Vagina (tissue), 2 donors: ENCODE results near the gene NAV2.

Experiments used
- CTCF ChIP-seq, 3 experiments: fragments of 450-650 bp in 2 of 3; fragments of 200-600 bp in 1 of 3; sonication (generic) in 1 of 3; IDR thresholded peaks; one replicate each; pipeline ENCODE4 v1.5.1; 2017 to 2019; ENCODE audit warnings: antibody characterized with exemption in 3 of 3, mild to moderate bottlenecking in 2 of 3, moderate library complexity in 2 of 3
- POLR2A ChIP-seq, 2 donors: fragments of 450-650 bp; IDR thresholded peaks; one replicate each; pipeline ENCODE4 v1.6.1; 2017; ENCODE audit warnings: antibody characterized with exemption in 2 of 2, mild to moderate bottlenecking in 2 of 2, moderate library complexity in 2 of 2
- POLR2AphosphoS5 ChIP-seq, 2 donors: sonication (generic); formaldehyde crosslinking; IDR thresholded peaks; one replicate each; pipeline ENCODE4 v1.9.0; 2017; ENCODE audit warnings: antibody characterized with exemption in 2 of 2, mild to moderate bottlenecking in 2 of 2, low read depth in 1 of 2; ENCODE audit not compliant: insufficient read depth in 1 of 2

GRCh38 chr11:19819148-19819547 lies 106.5 kb downstream of the NAV2 start:
- no peak for TF ChIP-seq CTCF (IDR thresholded peaks at IDR 0.05)
- no peak for TF ChIP-seq POLR2A (IDR thresholded peaks at IDR 0.05)
- TF ChIP-seq POLR2AphosphoS5 (IDR thresholded peaks at IDR 0.05; ENCODE audit: insufficient read depth in 1 of 2, low read depth in 1 of 2), result no peak
